Subcutaneous adipose tissue (tissue), 4 donors: Measurements from ENCODE around the gene CYP4F12. TPM values are rescaled to one million over a fixed set of nuclear protein-coding genes. Genes with fewer than 3 reads are reported as not detected.

Experiments used
- CTCF ChIP-seq: fragments of 450-650 bp; IDR thresholded peaks from one replicate; pipeline ENCODE4 v1.5.1; 2016; ENCODE audit warnings: low read depth, mild to moderate bottlenecking, control low read depth, antibody characterized with exemption, moderate library complexity
- total RNA-seq, 4 donors: library from RNA; depleted of rRNA; stranded (reverse); fragments of >200 nt; gene quantifications; one replicate each; pipeline ENCODE4 v1.1.0, GENCODE V29; 2016

CYP4F12 gene
- total RNA-seq, 4 donors from 2014 or later: 5.5 to 21.9 (median 19.1) TPM

GRCh38 chr19:15671891-15672579 lies 852 bp upstream of the CYP4F12 start:
- no peak for TF ChIP-seq CTCF

- no peak for TF ChIP-seq CTCF
Measured at GRCh38 chr19:15673176-15673654, 328 bp downstream of the CYP4F12 start.

GRCh38 chr19:15675560-15675959 lies 2.7 kb downstream of the CYP4F12 start:
- no peak for TF ChIP-seq CTCF

DNA sequence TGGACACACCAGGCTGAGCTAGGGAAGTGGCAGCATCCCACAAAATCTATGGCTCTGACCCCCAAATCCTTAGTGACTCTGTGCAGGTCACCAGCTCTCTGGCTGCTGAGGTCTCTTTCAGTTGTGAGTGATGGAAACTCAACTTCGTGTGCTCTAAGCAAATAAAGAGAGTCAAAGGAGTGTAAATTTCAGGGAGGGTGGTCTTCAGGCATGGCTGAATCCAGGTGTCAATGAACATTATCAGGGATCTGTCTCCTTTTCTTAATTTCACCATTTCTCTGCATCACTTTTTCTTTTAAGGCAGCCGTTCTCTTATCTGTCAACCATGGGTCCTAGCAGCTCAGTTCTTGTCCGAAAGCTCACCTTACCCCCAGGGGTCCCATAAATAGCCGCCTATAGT lies 6.2 kb downstream of the CYP4F12 start:
- no peak for TF ChIP-seq CTCF

DNA sequence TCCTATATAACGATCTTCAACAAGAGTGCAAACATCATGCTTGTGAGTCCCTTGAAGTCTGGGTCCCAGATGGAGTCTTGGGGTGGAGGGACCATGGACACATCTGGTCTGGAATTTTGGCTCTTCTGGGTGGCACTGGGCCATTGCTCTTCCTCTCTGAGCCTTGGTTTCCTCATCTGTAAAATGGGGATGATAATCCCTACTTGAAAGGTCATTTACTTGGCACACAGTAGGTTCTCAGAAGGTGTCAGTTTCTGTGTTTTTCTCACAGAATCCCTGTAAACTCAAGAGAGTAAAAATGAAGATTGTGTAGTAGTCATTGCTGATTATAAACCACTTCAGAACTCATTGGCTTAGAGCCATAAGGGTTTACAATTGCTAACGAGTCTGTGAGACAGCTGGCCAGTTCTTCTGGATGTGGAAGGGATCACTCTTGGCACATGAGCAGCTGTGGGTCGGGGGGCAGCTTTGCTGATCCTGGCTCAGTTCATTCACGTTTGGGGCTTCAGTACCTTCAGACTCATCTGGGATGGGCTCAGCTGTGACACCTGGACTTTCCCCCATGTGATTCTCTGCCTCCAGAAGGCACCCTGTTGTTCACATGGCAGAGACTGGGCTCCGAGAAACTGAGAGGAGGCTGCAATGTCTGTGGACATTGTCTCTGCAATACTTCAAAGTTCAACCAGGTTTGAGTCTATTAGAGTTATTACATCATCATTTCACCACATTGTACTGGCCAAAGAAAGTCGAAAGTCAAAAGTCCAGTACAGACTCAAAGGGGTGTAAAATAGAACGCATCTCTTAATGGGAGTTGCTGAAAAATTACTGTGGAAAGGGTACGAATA lies 7.8 kb downstream of the CYP4F12 start:
- TF ChIP-seq CTCF: no peak

DNA sequence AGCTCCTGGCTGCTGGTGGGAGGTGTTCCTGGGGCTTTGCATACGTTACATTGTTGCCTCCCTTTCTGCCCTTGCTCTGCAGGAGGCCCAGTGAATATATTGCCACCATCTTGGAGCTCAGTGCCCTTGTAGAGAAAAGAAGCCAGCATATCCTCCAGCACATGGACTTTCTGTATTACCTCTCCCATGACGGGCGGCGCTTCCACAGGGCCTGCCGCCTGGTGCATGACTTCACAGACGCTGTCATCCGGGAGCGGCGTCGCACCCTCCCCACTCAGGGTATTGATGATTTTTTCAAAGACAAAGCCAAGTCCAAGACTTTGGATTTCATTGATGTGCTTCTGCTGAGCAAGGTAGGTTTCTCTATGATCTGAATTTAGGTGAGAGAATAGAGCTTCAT lies 10.5 kb downstream of the CYP4F12 start:
- no peak for TF ChIP-seq CTCF

DNA sequence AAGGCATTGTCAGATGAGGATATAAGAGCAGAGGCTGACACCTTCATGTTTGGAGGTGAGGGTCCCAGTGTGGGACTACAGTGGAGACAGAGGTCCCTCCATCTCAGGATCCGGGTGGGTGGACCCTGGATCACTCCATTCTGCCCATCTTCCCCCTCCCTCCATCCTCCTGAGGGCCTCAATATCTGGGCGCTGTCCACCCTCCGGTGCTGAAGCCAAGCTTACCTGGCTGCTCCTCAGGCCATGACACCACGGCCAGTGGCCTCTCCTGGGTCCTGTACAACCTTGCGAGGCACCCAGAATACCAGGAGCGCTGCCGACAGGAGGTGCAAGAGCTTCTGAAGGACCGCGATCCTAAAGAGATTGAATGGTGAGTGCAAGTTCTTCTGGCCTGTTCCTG lies 11.9 kb downstream of the CYP4F12 start:
- no peak for TF ChIP-seq CTCF
